ENCODE results near the gene IFI6. TPM values are rescaled to one million over a fixed set of nuclear protein-coding genes. Genes with fewer than 3 reads are reported as not detected.
"Not testable (repeated sequence)": the region's sequence is repeated elsewhere in the genome, so short reads cannot be mapped to it uniquely, and the experiment has no call there.

The IFI6 gene
- total RNA-seq, 1 donor: 56.1 TPM

DNA sequence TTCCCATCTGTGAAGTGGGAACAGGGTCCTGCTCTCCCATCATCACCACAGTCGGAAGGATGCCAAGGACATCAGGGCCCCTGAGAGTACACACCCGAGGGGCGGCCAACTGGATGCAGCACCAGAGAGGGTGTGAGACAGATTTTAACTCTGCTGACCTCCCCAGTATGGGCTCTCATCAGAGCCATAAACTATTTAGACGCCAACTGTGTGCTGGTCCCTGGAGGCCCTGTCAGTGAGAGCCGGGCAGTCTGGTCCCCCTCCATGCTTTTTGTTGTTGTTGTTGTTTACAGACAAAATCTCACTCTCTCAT lies 38.7 kb downstream of the IFI6 start:
- TF ChIP-seq, protein P1, sequence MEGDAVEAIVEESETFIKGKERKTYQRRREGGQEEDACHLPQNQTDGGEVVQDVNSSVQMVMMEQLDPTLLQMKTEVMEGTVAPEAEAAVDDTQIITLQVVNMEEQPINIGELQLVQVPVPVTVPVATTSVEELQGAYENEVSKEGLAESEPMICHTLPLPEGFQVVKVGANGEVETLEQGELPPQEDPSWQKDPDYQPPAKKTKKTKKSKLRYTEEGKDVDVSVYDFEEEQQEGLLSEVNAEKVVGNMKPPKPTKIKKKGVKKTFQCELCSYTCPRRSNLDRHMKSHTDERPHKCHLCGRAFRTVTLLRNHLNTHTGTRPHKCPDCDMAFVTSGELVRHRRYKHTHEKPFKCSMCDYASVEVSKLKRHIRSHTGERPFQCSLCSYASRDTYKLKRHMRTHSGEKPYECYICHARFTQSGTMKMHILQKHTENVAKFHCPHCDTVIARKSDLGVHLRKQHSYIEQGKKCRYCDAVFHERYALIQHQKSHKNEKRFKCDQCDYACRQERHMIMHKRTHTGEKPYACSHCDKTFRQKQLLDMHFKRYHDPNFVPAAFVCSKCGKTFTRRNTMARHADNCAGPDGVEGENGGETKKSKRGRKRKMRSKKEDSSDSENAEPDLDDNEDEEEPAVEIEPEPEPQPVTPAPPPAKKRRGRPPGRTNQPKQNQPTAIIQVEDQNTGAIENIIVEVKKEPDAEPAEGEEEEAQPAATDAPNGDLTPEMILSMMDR (IDR thresholded peaks at IDR 0.05; ENCODE audit: insufficient read depth, low read depth, low read length): no peak
- DNase-seq (ENCODE audit: low read depth): no peak
- no peak overlapping the region for H3K4me3 ChIP-seq (ENCODE audit: low read depth, low read length)

DNA sequence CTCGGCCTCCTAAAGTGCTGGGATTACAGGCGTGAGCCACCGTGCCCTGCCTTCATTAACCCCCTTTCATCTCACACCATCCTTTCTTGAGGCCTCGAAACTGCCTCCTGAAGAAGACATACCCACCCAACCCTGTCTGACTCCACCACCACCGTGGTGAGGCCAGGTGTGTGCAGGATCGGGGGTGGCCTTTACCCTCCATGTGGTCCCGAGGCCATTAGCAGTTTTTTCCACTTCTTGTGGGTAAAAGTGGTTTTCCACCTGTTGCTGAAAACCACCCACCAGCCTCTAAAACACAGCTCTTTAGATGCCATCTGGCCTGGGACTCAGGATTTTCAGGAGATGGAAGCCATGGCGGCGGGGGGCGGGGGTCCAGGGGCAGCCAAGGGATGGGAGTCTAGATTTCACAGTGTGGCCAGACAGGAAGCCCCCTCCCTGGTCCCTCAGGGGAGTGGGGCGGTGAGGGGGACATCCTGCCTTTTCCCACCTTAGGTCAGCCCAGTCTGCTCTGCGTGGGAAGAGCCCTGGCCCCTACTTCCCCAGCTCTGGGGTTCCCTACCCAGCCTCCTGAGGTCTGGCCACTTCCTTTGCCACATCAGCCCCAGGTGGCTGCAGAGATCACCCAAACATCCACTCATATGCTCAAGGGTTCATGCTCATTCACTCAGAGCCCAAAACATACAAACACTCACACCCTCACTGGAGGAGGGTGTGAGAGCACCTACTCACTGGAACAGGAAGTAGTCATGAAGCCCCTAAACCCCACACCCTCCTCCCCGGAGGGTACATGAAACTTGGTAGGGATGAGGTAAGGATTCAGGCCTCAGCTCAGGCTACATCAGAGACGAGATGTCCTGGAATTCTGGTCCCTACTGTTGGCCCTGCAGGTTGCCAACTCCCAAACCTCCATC lies 39.4 kb downstream of the IFI6 start:
- TF ChIP-seq, protein P1 (IDR thresholded peaks at IDR 0.05; ENCODE audit: insufficient read depth, low read depth, low read length): no peak
- H3K4me3 ChIP-seq (ENCODE audit: low read depth, low read length): no peak overlapping the region
- no peak for DNase-seq (ENCODE audit: low read depth)

DNA sequence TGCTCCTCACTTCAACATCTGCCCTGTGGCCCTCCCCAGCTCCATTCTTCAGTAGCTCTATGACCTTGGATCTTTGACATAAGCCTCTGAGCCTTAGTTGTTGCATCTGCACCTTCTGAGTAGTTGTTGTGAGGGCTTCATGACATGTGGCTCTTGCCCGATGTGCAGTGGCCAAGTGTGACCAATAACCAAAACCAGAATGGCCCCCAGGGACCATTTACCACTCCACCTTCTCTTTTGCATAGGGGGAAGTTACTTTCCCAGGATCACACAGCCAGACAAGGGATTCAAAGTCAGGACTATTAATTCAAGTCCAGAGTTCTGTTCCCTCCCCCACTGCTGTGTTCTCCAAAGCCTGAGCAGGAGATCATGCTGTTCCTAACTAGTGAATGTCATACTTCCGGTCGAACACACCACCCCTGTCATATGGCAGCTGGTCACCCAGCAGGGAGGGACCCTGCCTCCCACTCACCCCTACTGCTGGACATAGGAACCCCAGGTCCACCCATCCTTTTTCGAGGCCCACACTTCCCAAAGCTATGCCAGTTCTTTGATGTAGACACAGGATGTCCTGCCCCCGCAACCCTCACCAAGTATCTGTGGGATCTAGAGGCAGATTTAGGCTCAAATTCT lies 41.0 kb downstream of the IFI6 start:
- TF ChIP-seq, protein P1 (IDR thresholded peaks at IDR 0.05; ENCODE audit: insufficient read depth, low read depth, low read length): no peak
- DNase-seq (ENCODE audit: low read depth): no peak
- no peak overlapping the region for H3K4me3 ChIP-seq (ENCODE audit: low read depth, low read length)

DNA sequence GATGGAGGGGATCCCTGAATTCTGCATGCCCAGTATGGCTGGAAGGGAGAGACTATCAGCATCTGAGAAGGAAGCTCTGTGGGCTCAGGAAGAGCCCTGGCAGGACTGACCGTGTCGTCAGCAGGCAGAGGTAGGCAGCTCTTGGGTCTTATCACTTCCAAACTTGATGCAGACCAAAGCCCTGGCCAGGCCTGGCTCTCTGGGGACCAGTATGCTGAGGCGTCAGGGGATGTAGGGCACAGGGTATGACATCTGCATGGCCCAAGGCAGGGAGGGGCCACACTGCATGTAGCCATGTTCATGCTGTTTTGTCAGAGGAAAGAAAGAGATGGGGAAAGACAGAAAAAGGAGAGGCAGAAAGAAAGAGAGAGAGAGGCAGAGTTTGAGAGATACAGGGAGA lies 43.3 kb downstream of the IFI6 start:
- no peak overlapping the region for H3K4me3 ChIP-seq (ENCODE audit: low read depth, low read length)
- DNase-seq (ENCODE audit: low read depth): no peak
- TF ChIP-seq, protein P1 (IDR thresholded peaks at IDR 0.05; ENCODE audit: insufficient read depth, low read depth, low read length): no peak

DNA sequence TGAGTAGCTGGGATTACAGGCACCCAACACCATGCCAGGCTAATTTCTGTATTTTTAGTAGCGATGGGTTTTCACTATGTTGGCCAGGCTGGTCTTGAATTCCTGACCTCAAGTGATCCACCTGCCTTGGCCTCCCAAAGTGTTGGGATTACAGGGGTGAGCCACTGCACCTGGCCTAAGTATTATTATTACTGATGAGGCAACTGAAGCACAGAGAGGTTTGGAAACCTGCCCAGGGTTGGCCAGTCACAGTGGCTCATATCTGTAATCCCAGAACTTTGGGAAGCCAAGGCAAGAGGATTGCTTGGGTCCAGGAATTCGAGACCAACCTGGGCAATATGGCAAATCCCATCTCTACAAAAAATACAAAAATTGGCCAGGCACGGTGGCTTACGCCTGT lies 44.3 kb downstream of the IFI6 start:
- DNase-seq (ENCODE audit: low read depth); H3K4me3 ChIP-seq (ENCODE audit: low read depth, low read length): not testable (repeated sequence)

DNA sequence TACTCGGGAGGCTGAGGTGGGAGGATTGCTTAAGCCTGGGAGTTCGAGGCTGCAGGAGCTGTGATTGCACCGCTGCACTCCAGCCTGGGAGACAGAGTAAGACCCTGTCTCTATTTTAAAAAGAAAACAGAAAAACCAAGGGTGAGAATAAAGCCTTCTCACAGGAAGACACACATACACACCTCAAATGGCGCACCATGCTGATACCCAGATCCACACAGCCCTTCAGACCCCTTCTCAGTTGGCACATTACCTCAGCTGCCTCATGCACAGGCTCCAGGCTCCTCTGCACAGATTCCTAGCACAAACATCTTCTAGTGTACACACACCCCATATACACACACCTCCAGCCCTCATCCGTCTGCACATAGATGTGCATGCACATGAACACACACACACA lies 44.9 kb downstream of the IFI6 start:
- TF ChIP-seq, protein P1 (IDR thresholded peaks at IDR 0.05; ENCODE audit: insufficient read depth, low read depth, low read length): no peak
- H3K4me3 ChIP-seq (ENCODE audit: low read depth, low read length): no peak overlapping the region
- no peak for DNase-seq (ENCODE audit: low read depth)

DNA sequence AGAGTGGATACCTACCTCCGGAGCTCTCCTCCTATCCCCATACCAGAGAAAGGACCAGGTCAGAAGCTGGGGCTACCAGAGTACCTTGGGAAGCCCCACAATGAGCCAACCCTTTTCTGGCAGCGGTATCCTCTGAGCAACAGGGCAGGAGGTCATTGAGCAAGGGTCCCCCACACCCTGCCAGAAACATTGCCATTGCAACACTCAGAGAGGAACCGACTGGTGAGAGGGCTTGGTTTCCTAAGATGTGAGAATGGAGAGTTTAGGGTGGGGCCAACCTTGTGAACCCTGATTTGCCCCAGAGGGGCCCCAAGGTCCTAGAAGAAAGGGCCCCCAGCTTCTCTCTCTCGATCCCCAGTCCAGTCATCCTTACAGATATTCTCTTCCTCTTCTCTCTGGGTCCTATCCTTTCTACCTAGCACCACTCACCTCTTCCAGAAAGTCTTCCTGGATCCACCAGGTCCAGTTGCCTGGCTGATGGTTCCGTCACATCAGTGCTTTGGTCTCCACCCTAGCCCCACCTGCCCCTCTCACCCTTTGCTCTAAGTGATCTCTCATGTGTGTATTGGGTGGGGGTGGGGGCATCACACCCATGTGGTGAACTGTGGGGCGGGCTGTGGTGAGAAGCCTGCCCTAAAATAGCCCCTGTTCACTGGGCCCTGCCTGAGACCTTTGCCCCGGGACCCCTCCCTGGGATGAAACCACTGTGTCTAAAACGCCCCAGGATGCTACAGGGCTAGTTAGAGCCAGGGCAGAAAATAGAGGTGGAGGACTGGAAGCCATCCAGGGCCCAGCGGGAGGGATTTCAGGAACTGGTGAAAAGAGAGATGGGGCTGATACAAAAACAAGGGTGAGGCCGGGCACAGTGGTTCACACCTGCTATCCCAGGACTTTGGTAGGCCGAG lies 45.7 kb downstream of the IFI6 start:
- no peak for DNase-seq (ENCODE audit: low read depth)
- TF ChIP-seq, protein P1 (IDR thresholded peaks at IDR 0.05; ENCODE audit: insufficient read depth, low read depth, low read length): no peak
- H3K4me3 ChIP-seq (ENCODE audit: low read depth, low read length): no peak overlapping the region

All from fibroblast of villous mesenchyme (primary cell).